ENCODE results near the gene CPNE1. TPM values are rescaled to one million over a fixed set of nuclear protein-coding genes. Genes with fewer than 3 reads are reported as not detected.

Gene CPNE1
- total and polyA plus RNA-seq, 10 of the 15 experiments (the other 5 are each of a cell fraction or from before 2014, with no cell fraction given), result 84.9 to 209 (median 146) TPM

DNA sequence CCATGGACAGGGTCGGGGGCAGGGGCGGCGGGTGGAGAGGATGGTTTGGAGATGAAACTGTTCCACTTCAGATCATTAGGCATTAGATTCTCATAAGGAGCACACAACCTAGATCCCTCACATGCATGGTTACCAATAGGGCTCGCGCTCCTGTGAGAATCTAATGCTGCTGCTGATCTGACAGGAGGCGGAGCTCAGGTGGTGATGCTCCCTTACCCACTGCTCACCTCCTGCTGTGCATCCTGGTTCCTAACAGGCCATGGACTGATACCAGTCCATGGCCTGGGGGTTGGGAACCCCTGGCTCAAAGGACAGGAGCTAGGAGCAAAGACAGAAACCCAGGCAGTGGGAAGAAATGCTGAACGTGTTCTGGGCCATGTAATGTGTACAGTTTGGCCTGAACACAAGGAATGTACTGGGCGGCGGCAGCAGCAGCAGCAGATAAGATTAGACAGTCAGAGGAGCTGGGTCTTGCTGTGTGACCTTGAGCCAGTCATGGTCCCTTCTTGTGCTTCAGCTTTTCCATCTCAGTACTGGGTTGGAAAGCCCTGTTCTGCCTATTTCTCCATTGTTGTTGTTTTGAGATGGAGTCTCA, 53.8 kb downstream of the CPNE1 start:
- Histone ChIP-seq H3K4me3 (no peak overlapping the region), H3K36me3 (ENCODE audit: control insufficient read depth in 2 of 2, insufficient read depth in 2 of 2, low read length in 1 of 2) (no peaks in the 10 kb centered on the region), H3K9me3 (replicated peaks; ENCODE audit: control insufficient read depth, insufficient read depth, low read length) (no peaks in the 10 kb centered on the region; the same call in 2 of the 3 replicates), H3K27me3 (replicated peaks in 1 of 2; ENCODE audit: control insufficient read depth in 2 of 2, insufficient read depth in 2 of 2, low read length in 1 of 2) (no peaks in the 10 kb centered on the region), H3K4me2 (ENCODE audit: control insufficient read depth, insufficient read depth) (peak overlapping the region; percentile 44; the same call in 1 of the 2 replicates), H3K4me1 (ENCODE audit: control insufficient read depth, insufficient read depth, low read length) (peaks cover 38% of the 10 kb centered on the region), H3K79me2 (ENCODE audit: control insufficient read depth, insufficient read depth, low read length) (no peaks in the 10 kb centered on the region), H4K20me1 (ENCODE audit: control insufficient read depth, insufficient read depth) (no peaks in the 10 kb centered on the region), H3K27ac (ENCODE audit: control insufficient read depth, insufficient read depth) (peak overlapping the region; percentile 46; the same call in 1 of the 2 replicates), H3K9ac (ENCODE audit: control insufficient read depth, insufficient read depth, low read length) (no peak overlapping the region), H2AFZ (ENCODE audit: control insufficient read depth, low read depth, low read length) (no peak overlapping the region)
- BruUV-seq (replicated peaks), result no TSS peak
- RAD21 ChIA-PET (ENCODE audit: unreplicated experiment), result interaction anchor here (0.7 to 1.2 kb wide), 2 partner anchors 10 to 1144 kb away, joined by 3 read pairs; no protein-coding TSS in a partner anchor
- SMC1A ChIA-PET (ENCODE audit: uncharacterized antibody, unreplicated experiment), result no interaction called here
- ATAC-seq, result no peak
- POLR2A ChIA-PET, result no interaction called here
- FAIRE-seq, result peak; percentile 13
- WGBS (ENCODE audit: insufficient coverage, insufficient replicate concordance, low lambda C conversion rate, missing lambda C conversion rate), result 89% methylated on average over 9 of the region's 9 CpGs
- TF ChIP-seq SMAD1 (IDR thresholded peaks at IDR 0.05; ENCODE audit: low read depth, partially characterized antibody) (no peak), KAT2A (conservative IDR thresholded peaks at IDR 0.05; ENCODE audit: control insufficient read depth, low read depth, low read length) (no peak), NFYA (IDR thresholded peaks at IDR 0.05; ENCODE audit: borderline replicate concordance, low read depth, low read length) (no peak), ASH2L (IDR thresholded peaks at IDR 0.05; ENCODE audit: borderline replicate concordance, low read depth) (no peak), FOS (IDR thresholded peaks at IDR 0.05; ENCODE audit: borderline replicate concordance, extremely low read depth, insufficient read length) (no peak), MTA2 (IDR thresholded peaks at IDR 0.05; ENCODE audit: low read depth) (no peak), TAF1 (IDR thresholded peaks at IDR 0.05; ENCODE audit: borderline replicate concordance, low read depth, low read length) (no peak), ETV6 (conservative IDR thresholded peaks at IDR 0.05 in 1 of 2, IDR thresholded peaks at IDR 0.05 in 1 of 2; ENCODE audit: borderline replicate concordance in 1 of 2, low read depth in 1 of 2) (no peak), CREM (IDR thresholded peaks at IDR 0.05; ENCODE audit: low read depth) (no peak)
- TF ChIP-seq, protein P1, sequence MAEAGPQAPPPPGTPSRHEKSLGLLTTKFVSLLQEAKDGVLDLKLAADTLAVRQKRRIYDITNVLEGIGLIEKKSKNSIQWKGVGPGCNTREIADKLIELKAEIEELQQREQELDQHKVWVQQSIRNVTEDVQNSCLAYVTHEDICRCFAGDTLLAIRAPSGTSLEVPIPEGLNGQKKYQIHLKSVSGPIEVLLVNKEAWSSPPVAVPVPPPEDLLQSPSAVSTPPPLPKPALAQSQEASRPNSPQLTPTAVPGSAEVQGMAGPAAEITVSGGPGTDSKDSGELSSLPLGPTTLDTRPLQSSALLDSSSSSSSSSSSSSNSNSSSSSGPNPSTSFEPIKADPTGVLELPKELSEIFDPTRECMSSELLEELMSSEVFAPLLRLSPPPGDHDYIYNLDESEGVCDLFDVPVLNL (IDR thresholded peaks at IDR 0.05; ENCODE audit: low read depth, low read length), result no peak
- TF ChIP-seq, protein P2, sequence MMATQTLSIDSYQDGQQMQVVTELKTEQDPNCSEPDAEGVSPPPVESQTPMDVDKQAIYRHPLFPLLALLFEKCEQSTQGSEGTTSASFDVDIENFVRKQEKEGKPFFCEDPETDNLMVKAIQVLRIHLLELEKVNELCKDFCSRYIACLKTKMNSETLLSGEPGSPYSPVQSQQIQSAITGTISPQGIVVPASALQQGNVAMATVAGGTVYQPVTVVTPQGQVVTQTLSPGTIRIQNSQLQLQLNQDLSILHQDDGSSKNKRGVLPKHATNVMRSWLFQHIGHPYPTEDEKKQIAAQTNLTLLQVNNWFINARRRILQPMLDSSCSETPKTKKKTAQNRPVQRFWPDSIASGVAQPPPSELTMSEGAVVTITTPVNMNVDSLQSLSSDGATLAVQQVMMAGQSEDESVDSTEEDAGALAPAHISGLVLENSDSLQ (IDR thresholded peaks at IDR 0.05), result no peak
- TF ChIP-seq, protein P3, sequence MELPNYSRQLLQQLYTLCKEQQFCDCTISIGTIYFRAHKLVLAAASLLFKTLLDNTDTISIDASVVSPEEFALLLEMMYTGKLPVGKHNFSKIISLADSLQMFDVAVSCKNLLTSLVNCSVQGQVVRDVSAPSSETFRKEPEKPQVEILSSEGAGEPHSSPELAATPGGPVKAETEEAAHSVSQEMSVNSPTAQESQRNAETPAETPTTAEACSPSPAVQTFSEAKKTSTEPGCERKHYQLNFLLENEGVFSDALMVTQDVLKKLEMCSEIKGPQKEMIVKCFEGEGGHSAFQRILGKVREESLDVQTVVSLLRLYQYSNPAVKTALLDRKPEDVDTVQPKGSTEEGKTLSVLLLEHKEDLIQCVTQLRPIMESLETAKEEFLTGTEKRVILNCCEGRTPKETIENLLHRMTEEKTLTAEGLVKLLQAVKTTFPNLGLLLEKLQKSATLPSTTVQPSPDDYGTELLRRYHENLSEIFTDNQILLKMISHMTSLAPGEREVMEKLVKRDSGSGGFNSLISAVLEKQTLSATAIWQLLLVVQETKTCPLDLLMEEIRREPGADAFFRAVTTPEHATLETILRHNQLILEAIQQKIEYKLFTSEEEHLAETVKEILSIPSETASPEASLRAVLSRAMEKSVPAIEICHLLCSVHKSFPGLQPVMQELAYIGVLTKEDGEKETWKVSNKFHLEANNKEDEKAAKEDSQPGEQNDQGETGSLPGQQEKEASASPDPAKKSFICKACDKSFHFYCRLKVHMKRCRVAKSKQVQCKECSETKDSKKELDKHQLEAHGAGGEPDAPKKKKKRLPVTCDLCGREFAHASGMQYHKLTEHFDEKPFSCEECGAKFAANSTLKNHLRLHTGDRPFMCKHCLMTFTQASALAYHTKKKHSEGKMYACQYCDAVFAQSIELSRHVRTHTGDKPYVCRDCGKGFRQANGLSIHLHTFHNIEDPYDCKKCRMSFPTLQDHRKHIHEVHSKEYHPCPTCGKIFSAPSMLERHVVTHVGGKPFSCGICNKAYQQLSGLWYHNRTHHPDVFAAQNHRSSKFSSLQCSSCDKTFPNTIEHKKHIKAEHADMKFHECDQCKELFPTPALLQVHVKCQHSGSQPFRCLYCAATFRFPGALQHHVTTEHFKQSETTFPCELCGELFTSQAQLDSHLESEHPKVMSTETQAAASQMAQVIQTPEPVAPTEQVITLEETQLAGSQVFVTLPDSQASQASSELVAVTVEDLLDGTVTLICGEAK (IDR thresholded peaks at IDR 0.05; ENCODE audit: borderline replicate concordance), result no peak
- CTCF ChIA-PET, result interaction anchor here (0.7 kb wide), 1 partner anchor 122 kb away, joined by 3 read pairs; no protein-coding TSS in a partner anchor
- no peak for DNase-seq (ENCODE audit: low read depth, low spot score)
- intact Hi-C loops (cut with micrococcal nuclease; ENCODE audit: unreplicated experiment), result loop anchor here (10.0 kb wide), 1 partner anchor 146 kb away; no protein-coding TSS in a partner anchor
- in situ Hi-C loops (cut with MboI), result no loop called here

Data from GM12878 (cell line).